Glomerular endothelial cell (primary cell): Measurements from ENCODE around the gene ATG7. TPM values are rescaled to one million over a fixed set of nuclear protein-coding genes. Genes with fewer than 3 reads are reported as not detected.

ENCODE experiments used
- DNase-seq: peaks from one replicate; pipeline ENCODE4 v3.0.0-alpha.2; 2011; ENCODE audit warnings: low read depth, low spot score; ENCODE audit errors: extremely low read depth
- total RNA-seq: library from RNA; depleted of rRNA; stranded (reverse); fragments of >200 nt; gene quantifications from 2 replicates; pipeline ENCODE4 v1.2.3, GENCODE V29; 2015

The ATG7 gene, protein sequence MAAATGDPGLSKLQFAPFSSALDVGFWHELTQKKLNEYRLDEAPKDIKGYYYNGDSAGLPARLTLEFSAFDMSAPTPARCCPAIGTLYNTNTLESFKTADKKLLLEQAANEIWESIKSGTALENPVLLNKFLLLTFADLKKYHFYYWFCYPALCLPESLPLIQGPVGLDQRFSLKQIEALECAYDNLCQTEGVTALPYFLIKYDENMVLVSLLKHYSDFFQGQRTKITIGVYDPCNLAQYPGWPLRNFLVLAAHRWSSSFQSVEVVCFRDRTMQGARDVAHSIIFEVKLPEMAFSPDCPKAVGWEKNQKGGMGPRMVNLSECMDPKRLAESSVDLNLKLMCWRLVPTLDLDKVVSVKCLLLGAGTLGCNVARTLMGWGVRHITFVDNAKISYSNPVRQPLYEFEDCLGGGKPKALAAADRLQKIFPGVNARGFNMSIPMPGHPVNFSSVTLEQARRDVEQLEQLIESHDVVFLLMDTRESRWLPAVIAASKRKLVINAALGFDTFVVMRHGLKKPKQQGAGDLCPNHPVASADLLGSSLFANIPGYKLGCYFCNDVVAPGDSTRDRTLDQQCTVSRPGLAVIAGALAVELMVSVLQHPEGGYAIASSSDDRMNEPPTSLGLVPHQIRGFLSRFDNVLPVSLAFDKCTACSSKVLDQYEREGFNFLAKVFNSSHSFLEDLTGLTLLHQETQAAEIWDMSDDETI
- total RNA-seq, result 51.7 and 53.6 TPM in 2 replicates

DNA sequence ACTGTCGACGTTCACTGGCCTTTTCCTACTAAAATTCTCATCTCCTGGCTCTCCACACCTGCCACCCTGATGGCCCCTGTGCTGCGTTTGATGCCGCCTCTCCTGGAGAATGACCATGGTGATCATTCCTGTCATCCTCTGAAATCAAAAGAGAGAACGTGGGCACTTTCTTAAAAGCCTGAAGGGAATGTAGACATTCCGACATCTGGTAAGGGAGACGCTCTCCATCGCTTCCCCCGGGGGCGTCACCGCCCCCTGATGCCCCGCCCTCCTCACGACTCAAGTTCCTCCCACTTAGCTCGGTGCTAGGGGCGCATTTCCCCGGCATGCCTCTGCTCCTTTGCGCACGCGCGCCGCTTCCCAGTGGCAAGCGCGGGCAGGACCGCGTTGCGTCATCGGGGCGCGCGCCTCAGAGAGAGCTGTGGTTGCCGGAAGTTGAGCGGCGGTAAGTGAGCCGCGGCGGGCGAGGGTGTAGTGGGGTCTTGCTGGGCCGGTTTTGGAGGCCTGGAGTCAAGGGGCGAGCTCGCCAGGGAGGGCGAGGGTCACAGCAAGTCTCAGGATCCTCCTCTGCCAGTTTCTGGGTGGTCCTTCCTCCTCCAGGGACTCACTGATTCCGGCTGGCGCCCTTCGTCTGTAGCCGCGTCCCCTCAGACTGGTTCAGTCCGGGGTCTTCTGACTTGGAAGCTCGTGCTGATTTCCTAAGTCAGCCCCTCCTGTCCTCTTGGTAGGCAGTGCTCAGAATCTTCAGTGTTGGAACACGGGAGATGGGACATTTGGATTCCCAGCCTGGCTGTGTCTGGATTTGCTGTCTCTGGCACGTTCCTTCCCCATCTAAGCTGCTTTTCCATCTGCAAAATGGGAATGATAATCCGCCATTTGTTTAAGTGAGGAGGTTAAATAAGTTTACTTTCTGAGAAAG lies at the start of gene ATG7:
ATG7 (plus strand) TSS at position 412 of the 919 bp plus-strand sequence. CDS start 26,299 bp downstream, outside the sequence.
- peak; percentile 73 for DNase-seq

DNA sequence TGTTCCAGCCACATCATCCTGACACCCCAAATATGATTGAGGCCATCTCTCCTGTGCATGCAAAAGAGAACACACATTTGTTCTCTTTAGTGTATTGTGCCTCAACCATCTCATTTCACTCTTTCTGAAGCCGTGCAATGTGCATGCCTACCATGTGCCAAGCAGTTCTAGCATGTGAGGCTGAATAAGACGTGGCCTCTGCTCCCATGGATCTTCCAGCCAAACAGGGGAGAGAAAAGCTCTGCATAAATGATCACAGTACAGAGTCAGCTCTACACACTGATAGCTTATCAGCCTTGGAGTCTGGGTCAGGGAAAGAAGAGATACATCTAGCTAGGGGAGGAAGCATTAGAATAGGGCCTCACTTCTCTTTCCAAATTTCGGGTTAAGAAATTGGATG lies 48.2 kb upstream of the ATG7 start:
- no peak for DNase-seq

DNA sequence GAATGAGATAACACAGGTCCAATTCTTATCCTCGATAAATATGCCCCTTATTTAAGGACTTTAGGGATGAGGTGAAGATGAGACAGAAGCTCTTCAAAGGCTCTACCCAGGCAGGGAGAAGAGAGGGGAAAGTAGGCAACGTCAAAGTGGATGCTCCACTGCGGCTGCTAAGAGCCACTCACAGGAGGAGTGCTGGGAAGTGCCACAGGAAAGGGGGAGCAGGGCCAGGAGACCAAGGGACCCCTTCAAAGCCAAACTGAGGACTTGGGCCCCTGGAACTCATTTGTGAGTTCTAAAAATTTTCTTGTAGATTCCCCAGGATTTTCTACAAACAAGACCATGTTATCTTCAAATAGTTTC lies 47.3 kb upstream of the ATG7 start:
- no peak for DNase-seq

DNA sequence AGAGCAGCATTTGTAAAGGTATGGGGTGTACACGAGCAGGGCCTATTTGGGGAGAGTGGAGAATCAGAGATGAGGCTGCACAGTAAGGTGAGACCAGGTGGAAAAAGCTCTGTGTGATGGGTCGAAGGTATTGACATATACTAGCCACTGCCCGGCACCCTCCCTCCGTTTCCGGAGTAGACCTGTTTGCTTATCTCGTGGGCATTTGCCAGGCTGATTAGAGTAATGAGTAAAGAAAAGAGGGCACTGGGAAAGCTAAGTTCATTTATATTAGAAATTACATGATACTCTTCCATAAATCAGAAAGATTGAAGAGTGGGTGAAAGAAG lies 46.2 kb upstream of the ATG7 start:
- DNase-seq, result no peak

DNA sequence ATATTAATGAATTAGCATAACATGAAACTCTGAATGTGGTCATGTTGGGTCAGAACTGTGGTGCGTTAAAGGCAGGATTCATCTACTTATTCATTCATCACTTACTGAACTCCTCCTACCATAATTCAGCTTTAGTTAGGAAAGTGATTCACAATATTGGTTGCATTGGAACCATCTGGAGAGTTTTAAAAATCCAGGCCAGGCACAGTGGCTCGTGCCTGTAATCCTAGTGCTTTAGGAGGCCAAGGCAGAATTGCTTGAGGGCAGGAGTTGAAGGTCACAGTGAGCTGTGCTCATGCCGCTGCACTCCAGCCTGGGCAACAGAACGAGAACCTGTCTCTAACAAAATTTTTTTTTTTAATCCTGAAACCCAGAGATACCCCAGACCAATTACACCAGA lies 44.2 kb upstream of the ATG7 start:
- DNase-seq, result no peak

DNA sequence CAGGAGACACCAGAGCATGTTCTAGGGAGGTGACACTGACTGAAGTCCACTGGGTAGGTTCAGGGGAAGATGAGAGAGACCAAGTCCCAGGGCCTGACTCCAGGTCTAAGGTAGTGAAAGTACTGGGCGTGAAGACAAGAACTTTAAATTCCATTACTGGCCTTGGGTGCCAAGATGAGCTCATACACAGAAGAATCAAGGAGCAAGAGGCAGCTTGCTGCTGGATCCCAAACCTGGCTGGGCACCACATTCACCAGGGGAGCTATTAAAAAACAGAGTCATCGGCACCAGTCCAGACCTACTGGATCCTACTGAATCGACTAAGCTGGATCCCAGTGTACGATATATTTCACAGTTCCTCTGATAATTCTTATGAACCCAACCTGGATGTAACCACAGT lies 42.1 kb upstream of the ATG7 start:
- DNase-seq, result no peak

DNA sequence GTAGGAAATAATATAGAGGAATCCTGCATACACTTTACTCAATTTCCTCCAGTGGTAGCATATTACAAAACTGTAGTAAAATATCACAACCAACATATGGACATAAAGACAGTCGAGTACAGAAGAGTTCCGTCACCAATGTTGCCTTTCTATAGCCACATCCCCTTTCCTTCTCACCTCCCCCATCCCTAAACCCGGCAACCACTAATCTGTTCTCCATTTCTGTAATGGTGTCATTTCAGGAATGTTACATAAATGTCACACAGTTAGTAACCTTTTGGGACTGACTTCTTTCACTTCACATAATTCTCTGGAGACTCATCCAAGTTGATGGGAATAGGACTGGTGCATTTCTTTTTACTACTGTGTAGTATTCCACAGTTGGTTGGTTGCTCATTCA lies 41.4 kb upstream of the ATG7 start:
- DNase-seq, result no peak

DNA sequence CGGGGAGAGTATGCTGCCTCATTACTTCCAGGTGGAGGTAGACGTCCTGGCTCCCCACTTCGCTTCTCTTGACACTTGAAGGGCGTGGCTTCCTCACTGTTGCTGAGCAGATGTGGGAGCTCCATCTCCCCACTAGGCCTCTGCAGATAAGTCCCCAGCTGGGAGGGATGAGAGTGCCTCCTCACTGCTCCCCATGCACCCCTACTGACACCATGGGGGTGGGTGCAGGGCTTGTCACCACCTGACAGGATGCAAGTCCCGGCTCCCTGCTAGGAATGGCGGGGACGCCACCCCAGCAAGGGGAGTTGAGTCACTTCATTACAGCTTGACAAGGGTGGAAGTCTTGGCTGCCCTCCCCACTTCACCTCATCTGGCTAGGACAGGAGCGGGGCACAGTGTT lies 36.8 kb upstream of the ATG7 start:
- no peak for DNase-seq

DNA sequence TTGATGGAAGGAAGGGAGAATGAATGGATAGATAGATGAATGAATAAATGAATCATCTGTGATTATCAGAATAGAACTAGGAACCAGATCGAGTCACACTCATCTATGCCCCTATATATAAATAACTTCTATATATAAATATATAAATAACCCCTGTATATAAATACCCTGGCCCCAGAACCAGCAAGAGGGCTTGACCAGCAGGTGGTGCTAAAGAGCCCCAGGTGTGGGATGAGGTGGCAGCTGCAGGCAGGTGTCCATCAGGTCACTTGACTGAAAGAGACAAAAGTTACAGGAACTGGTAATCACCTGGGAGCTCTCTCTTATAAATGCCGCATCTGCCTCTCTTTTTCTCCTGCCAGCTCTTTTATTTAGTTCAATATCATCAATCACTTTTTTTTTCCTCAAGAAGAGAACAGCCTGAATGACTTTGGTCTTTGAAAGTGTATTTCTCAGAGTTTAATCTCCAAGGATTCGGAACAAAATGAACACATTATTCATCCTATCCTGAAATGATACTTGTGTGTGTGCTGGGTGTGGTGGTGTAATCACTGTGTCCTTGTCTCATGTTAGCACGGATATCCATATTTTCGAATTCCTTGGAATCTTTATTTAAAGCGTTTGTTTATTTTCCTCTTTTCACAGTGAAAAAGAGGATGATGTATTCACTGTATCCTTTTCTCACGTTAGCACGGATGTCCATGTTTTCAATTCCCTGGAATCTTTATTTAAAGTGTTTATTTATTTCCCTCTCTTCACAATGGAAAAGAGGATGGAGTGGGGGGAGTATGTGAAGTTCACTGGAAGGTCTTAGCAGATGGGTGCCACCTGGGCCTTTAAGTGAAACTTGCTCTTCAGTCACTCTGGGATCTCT lies 35.4 kb upstream of the ATG7 start:
- no peak for DNase-seq

DNA sequence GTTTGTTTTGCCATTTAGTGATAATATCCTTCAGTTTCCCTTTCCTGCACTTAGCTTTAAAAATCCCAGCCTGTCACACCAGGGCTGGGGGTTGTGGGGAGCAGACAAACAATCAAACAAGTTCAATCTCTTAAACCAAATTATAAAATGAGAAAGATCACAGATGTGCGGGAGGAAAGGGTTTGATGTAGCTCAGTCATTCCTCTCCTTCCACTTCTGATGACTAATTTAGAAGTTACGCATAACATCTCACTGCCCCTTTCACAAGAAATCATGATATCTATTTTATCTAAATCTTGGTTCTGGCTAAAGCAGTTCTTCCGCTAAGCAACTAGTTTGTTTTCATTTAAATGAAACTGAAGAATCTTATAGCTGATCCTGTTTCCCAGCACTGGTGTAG lies 34.1 kb upstream of the ATG7 start:
- DNase-seq, result no peak

DNA sequence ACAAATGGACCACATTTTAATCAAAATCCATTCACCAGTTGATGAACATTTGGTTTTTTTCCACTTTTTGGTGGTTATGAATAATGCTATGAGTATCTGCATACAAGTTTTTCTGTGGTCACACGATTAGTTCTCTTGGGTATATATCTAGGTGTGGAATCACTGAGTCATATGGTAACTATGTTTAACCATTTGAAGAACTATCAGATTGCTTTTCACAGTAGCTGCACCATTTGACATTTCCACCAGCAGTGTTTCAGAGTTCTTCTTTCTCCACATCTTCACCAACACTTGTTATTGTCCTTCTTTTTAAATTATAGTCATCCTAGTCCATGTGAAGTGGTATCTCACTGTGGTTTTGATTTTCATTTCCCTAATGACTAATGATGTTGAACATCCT lies 33.3 kb upstream of the ATG7 start:
- no peak for DNase-seq

DNA sequence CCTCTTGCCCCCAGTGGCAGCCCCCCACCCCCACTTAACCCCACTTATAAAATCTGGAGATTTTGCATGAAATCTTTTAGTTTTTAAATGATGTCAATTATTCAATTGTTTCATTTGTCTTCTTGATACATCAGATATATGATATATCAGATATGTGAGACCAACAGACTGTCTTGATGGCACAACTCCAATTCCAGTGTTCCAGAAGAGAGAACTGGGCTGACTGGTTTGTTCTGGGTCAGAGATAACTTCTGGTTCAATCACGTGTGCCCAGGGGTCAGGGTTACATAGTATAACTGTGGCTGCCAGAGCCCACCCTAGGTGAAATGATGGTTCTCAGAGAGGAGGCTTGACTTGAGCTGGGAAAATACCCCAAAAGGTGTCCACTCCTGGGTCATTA lies 32.4 kb upstream of the ATG7 start:
- no peak for DNase-seq

DNA sequence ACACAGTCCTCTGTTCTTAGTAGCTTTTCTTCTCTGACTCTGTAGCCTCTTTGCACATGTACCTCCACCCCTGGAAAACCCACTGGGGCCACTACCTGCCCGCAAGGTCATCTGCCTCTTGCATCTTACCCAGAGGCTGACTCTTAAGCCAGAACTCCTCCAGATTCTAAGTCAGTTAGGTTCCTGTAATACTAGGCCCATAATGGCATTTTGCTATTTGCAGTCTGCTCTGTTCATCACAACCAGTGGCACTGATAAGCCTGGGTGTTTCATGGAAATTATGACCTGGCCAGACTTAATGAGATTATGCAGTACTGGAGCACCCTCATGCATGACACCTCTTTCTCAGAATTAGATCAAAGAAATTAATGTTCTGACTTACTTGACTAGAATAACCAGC lies 31.7 kb upstream of the ATG7 start:
- DNase-seq, result no peak

DNA sequence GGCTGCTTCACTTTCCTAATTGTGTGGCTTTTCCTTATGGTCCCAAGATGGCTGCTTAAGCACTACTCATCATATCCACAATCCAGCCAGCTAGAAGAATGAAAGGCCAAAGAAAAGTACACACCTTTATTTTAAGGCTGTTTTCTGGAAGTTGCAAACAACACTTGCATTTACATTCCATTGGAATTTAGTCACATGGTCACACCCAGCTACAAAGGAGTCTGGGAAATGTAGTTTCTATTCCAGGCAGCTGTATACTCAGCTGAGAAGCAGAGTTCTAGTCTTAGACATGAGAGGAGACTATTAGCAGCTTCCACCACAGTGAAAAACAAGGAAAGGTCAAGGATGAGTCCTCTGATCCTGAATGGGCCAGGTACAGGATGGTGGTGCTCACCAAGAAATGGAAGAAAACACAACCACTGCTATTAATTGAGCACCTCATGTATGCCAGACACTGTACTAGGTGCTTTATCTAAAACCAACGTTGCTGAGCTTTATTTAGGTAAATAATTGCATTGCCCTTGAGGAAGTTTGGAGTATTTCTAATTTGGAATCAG lies 28.0 kb upstream of the ATG7 start:
- no peak for DNase-seq

DNA sequence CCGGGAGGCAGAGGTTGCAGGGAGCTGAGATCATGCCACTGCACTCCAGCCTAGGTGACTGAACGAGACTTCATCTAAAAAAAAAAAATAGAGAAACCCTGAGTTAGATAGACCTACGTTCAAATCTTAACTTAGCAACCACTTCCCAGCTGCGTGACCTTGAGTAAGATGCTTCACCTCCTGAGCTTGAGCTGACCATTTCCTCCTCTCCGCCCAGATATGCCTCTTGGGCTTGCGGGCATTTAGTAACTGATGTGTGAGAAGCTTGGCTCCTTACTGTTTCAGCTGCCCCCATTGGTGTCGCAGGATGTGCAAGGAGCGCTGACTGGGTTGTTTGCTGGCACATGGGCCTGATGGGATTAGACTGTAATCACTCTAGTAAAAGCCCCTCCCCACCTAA lies 26.9 kb upstream of the ATG7 start:
- no peak for DNase-seq

DNA sequence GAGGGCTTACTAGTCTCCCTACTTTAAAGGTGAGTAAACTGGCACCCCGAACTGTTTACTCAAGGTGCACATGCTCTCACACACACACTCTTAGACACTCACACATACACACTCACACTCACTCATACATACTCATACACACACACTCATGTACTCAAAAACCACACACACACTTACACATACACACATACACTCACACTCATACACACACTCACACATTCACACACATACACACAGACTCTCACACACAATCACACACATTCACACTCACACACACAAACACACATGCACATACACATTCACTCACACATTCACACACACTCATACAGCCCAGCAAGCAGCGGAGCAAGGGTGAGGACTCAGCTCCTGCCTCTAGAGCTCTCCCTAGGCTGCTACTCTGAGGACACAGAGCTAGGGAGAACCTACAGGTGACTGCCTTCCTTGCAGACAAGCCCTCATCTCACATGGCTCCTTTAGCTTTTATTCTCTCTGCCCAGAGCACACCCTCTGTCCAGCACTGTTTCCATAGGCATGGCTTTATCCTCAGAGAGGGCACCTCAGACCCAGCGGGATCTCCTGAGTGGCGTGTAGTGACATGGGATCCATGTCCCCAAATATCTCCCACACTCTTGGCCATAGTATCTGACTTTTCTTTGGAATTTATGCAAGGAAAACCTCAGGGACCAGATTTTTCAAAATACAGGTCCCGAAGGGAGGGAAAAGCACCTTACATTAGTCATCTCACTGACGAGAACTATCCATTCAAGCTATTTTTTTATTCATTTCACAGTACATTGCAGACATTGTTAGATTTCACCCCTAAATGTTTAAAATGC lies 26.2 kb upstream of the ATG7 start:
- no peak for DNase-seq

DNA sequence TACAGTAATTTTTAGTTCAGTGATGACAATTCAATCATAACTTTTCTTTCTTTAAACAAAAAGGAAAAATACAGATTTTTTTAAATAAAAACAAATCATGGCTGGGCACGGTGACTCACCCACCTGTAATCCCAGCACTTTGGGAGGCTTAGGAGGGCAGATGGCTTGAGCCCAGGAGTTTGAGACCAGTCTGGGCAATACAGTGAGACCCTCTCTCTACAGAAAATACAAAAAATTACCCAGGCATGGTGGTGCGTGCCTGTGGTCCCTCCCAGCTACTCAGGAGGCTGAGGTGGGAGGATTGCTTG lies 25.6 kb upstream of the ATG7 start:
- DNase-seq, result no peak

DNA sequence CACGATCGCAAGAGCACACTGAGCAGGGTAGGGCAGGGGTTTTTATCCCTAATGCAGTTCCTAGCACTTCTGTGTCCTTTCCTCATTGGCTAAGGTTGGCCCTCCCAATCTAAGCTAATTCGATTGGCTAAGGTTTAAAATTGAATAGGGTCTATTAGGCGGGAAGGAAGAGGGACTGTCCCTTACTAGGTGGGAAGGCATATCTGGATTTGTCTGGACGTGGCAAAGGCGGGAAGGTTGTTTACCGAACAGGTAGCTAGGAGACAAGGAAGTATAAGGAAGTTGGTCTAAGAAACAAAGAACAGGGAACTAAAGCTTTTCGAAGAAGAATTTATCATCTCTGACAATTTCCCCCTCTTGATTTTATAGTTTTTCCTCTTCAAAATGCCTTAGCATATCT lies 24.8 kb upstream of the ATG7 start:
- no peak for DNase-seq

DNA sequence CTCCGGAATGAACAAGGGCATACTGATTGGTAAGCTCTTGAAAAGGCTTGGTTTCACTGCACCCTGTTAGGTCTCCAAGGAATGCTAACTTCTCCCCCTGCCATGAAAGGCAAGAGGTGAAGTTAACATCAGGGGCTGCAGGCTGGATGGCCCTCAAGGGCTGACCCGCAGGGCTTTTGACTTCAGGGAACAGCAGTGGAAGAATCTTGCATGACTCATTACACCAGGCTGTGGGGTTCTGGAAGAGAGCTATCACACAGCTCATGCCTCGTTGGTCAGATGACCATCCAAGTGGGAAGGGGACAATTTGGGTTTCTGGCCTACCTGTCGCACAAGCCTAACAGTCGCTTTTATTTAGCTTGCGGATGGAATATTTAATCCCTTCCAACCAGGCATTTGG lies 23.6 kb upstream of the ATG7 start:
- no peak for DNase-seq
